Measurements from ENCODE around the gene OR10V1. TPM values are rescaled to one million over a fixed set of nuclear protein-coding genes. Genes with fewer than 3 reads are reported as not detected.

Gene OR10V1
- total and polyA plus RNA-seq, 9 of the 15 experiments (the other 6 are each of a cell fraction or from before 2014, with no cell fraction given), result not detected

- intact Hi-C loops (cut with micrococcal nuclease) (loop anchor here (5.0 kb wide), 1 partner anchor 44 kb away; no protein-coding TSS in a partner anchor), in situ Hi-C loops (cut with MboI) (no loop called here)
- no TSS peak for BruUV-seq (replicated peaks)
- Histone ChIP-seq H3K27me3 (ENCODE audit: control insufficient read depth in 2 of 2, insufficient read depth in 2 of 2, low read length in 2 of 2) (peaks cover 0 to 5% of the 10 kb centered on the region in 2 experiments; a peak in 2 of 5 replicates), H3K27ac (ENCODE audit: extremely low read depth, low read depth, low read length) (no peak overlapping the region), H3K36me3 (ENCODE audit: control insufficient read depth, insufficient read depth, low read length) (no peaks in the 10 kb centered on the region), H3K9ac (ENCODE audit: insufficient read depth in 1 of 2, low read depth in 2 of 2, low read length in 2 of 2) (no peak overlapping the region), H2AFZ (ENCODE audit: low read depth, low read length) (no peak overlapping the region), H4K20me1 (replicated peaks; ENCODE audit: control insufficient read depth, insufficient read depth, low read length) (no peaks in the 10 kb centered on the region), H3K4me3 (no peak overlapping the region), H3K4me1 (replicated peaks in 1 of 2; ENCODE audit: control insufficient read depth in 2 of 2, insufficient read depth in 2 of 2, low read length in 2 of 2) (peaks cover 0 to 15% of the 10 kb centered on the region in 2 experiments; a peak in 3 of 5 replicates), H3K9me3 (replicated peaks; ENCODE audit: control insufficient read depth, insufficient read depth, low read depth, low read length) (no peaks in the 10 kb centered on the region; the same call in 1 of the 2 replicates), H3K4me2 (ENCODE audit: insufficient read depth, low read length) (no peak overlapping the region), H3K79me2 (ENCODE audit: control insufficient read depth, insufficient read depth, low read length) (no peaks in the 10 kb centered on the region), H3K9me1 (ENCODE audit: control insufficient read depth, insufficient read depth, low read length) (no peaks in the 10 kb centered on the region)
- TF ChIP-seq TCF7 (IDR thresholded peaks at IDR 0.05; ENCODE audit: borderline replicate concordance) (no peak), GTF2E2 (tag; IDR thresholded peaks at IDR 0.05) (no peak), SIRT6 (IDR thresholded peaks at IDR 0.05; ENCODE audit: low read depth, low read length) (no peak), ZNF830 (CRISPR knock-in tag; IDR thresholded peaks at IDR 0.05) (no peak), ESRRA (IDR thresholded peaks at IDR 0.05; ENCODE audit: borderline replicate concordance, low read depth) (no peak), ARID1B (IDR thresholded peaks at IDR 0.05) (no peak), FOSL1 (tag; conservative IDR thresholded peaks at IDR 0.05) (no peak), RFX1 (IDR thresholded peaks at IDR 0.05) (no peak), TEAD1 (CRISPR knock-in tag; IDR thresholded peaks at IDR 0.05) (no peak), ZNF395 (CRISPR knock-in tag; IDR thresholded peaks at IDR 0.05) (no peak), SAP30 (IDR thresholded peaks at IDR 0.05; ENCODE audit: borderline replicate concordance, insufficient read depth, low read depth, low read length, poor library complexity, severe bottlenecking) (no peak), PHF20 (IDR thresholded peaks at IDR 0.05; ENCODE audit: partially characterized antibody) (no peak), HES1 (IDR thresholded peaks at IDR 0.05; ENCODE audit: low read depth) (no peak)
- TF ChIP-seq, protein P1, sequence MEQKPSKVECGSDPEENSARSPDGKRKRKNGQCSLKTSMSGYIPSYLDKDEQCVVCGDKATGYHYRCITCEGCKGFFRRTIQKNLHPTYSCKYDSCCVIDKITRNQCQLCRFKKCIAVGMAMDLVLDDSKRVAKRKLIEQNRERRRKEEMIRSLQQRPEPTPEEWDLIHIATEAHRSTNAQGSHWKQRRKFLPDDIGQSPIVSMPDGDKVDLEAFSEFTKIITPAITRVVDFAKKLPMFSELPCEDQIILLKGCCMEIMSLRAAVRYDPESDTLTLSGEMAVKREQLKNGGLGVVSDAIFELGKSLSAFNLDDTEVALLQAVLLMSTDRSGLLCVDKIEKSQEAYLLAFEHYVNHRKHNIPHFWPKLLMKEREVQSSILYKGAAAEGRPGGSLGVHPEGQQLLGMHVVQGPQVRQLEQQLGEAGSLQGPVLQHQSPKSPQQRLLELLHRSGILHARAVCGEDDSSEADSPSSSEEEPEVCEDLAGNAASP (IDR thresholded peaks at IDR 0.05), result no peak
- CTCF ChIA-PET (ENCODE audit: low intra/inter-chr PET ratio), result no interaction called here
- POLR2A ChIA-PET, result interaction anchor here (0.7 kb wide), 1 partner anchor 19 kb away, joined by 3 read pairs; no protein-coding TSS in a partner anchor
- ATAC-seq (no peak), DNase-seq (ENCODE audit: extremely low read depth in 1 of 4, low spot score in 3 of 4) (no peak), FAIRE-seq (no peak)
- WGBS (ENCODE audit: insufficient coverage, low coverage, missing lambda C conversion rate), result 7% methylated on average over 1 of the region's 1 CpG
Observed at GRCh38 chr11:59708537-59708936, 5.1 kb downstream of the OR10V1 start.
